Anterior cingulate cortex (tissue), 58 donors: ENCODE data around the gene L3MBTL3.
"Not testable (repeated sequence)": the region's sequence is repeated elsewhere in the genome, so short reads cannot be mapped to it uniquely, and the experiment has no call there.

ENCODE experiments used
- DNase-seq, 58 donors: peaks; one replicate each; lab custom pipeline; 2025; lab: John Stamatoyannopoulos, UW

Gene L3MBTL3

DNA sequence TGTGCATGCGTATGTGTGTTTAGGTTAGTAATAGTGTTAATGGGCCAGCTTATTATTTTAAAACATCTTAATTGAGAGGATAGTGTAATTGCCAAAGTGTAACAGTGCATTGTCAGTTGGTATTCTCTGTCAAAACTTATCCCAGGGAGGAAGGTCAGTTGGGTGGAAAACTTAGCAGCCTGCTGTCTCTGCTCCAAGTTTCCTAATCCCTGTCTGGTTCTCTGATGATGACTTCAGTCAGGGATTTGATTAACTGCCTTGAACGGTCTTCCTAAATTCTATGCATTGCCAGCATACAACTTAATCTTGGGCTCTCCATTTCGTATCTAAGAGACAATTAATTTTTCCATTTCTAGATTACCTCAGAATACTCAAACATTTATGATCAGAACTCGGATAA, 51.1 kb downstream of the L3MBTL3 start:
- no peak for DNase-seq

DNA sequence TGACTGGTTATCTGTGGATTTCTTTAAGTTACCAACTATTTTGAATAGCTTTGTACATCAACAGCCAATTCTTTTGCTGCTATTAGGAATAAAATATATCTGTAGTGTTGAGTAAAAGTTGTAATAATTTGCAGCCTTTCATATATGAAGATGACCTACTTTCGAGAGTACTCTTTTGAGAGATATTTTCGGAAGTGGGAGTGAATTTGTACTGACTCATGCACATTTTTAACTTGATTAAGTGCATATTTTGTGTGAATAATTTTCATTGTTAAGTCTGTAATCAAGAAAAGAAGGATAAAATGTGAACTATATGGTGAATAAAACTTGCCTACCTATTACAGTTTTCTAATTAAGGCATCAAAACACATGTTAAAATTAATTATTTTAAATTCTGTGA, 51.9 kb downstream of the L3MBTL3 start:
- no peak for DNase-seq

DNA sequence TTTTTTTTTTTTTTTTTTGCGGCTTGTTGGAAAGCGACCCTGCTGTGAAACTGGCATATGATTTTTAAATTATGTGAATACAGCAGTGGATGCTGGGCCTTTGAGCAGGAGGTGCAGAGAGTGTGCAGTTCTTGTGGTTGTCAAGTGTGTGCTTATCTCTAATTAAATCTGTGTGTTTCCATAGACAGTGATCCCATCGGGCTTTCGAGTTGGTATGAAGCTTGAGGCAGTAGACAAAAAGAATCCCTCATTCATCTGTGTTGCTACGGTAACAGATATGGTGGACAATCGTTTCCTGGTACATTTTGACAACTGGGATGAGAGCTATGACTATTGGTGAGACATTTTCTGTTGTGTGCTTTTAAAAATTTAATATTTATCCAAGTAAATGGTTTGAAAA, 52.4 kb downstream of the L3MBTL3 start:
- peak in 1 of 58 donors; percentile 5 for DNase-seq

DNA sequence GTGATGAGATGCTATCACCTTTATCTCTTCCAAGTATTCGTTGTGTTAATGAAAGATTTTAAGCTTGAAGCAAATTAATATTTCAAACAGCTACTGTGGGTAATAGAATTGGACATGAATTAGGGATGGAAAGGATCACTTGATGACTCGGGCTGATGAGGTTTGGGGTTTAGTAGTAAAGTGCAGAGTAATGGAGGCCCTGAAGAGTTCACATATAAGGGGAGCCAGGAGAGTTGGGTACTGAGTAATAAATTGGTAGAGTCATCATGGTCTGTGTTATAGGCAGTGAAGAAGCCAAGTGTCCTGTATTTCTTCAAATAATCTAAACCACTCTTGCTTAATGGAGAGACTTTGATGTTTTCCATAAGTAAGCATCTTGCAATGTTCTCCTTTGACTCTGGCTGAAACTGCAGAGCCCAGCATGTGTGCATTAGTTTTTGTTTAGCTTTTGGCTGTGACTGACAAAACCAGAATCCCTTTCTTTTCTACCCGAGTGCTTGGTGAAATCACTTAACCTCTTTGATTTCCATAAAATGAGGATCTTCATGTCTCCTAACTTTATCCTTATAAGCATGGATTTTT, 57.6 kb downstream of the L3MBTL3 start:
- no peak for DNase-seq

DNA sequence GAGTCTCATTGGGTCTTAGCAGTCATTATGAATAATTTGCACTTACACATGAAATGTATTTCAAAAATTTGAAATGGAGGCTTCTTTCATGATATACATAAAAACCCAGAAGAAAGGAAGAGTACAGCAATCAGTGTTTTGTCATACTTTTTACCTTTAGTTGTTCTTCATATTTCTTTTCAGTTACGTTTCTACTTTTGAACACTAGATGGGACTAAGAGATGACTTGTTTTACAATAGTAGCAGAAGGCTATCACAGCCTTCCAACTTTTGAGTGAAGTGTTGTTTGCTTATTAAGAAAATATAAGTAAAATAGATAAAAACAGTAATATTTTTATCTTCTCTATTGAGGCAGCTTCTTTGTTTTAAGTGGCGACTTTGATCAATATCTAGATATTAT, 58.1 kb downstream of the L3MBTL3 start:
- DNase-seq: no peak

DNA sequence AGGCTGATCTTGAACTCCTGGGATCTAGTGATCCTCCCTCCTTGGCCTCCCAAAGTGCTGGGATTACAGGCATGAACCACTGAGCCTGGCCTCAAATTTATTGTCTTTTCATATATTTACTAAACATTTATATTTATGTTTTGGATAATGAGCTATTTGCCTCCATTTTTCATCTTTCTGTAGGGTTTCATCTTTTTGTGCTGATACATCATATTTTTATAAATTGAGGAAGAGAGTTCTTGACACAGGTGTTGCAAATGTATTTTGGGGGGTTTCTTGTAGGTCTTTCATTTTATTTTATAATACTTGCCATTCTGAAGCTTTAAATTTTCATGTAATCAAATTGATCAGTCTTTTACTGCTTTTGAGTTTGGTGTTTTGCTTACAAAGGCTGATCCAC, 72.4 kb downstream of the L3MBTL3 start:
- no peak for DNase-seq

DNA sequence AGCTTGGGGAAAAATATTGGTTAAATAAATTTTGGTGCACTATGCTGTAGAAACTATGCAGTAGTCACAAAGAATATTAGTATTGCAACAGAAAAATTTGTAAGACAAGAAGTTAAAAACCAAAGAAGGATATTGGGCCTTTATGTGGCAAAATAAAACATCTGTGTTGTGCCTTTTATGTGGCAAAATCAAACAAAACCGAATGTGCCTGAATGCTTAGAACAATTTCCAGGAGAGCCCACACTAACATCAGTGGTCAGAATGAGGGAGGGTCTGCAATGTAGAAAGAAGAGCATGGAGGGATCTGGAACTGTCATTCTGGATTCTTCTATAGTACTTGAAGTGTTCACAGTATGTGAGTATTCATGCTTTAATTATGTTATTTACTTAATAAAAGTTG, 75.2 kb downstream of the L3MBTL3 start:
- no peak for DNase-seq

DNA sequence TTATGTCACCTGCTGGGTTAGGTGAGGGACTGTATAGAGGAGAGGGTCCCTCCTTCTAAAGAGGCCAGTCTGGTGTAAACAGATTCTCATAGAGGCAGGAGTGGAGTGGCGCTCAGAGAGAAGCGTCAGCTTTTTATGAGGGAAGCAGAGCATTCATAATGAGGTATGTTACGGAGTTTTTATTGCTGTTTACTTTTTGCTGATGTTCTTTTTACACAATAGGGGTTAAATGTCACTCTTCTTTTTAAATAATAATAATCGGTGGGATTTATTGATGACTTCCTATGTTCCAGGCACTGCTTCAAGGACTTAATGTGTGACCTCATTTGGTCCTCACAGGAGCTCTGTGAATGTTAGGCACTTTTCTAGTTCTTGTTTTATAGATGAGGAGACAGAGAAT, 79.9 kb downstream of the L3MBTL3 start:
- no peak for DNase-seq

DNA sequence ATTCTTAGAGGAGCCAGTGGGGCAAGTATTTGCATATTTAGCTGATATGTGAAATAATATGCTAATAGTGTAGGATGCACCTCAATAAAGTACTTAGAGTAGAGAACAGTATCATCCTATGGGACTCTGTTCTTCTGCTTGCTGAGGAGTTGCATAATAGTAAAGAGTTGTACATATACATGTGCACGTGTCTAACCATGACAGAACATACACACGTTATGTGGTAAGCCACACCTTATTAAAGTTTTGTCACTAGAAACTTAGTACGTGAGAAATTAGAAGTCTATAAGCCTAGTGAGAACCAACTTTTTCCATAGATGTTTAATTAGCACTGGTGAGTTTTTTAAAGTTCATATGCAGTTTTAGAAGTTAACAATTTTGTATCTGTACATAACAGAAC, 80.7 kb downstream of the L3MBTL3 start:
- no peak for DNase-seq

DNA sequence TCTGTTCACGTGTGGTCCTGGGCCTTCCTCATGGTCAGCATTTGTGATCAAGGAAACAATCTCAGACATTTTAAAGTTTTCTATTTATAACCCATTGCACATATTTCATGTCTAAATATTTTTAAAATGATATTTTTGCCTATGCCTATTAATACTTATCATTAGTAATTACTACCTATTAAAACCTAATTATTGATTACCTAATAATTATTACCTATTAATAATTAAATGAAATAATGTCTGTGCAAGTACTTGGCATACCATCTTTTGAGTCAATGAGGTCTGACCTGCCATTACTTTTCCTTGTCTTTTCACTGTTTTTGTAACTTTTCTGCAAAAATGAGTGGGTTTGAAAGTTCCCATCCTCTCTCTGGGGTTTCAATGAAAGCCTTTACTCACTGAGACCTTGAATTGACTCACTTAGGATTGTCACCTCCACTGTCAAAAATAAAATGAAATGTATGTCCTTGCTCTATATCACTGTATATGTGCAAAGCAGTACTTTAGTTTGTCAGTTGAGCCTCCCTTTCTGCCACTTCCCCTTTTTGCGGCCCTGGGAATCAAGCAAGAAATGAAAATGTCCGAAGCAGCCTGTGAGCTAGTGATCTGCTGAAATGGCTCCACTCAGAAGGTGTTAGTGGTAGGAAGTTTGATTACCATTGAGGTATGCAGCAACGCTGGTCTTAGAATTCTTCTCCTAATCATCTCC, 87.8 kb downstream of the L3MBTL3 start:
- DNase-seq: peak in 1 of 58 donors; percentile 3

DNA sequence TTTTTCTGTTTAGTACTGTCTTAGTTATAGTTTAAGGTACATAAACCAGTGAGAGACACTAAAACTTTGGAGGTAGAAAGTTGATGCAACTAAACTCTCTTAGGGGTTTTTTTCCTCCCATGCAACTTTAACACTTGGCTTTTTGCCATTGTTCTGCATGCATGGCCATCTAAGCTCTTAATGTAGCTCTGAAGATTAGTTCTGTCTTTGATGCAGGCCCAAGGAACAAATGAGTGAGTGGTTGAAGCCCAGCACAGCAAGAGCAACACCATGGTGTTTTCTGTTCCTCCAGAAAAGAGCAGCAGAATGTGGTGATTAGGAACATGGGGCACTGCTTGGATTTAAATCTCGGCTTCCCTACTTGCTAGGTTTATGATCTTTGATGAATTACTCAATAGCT, 89.3 kb downstream of the L3MBTL3 start:
- no peak for DNase-seq

DNA sequence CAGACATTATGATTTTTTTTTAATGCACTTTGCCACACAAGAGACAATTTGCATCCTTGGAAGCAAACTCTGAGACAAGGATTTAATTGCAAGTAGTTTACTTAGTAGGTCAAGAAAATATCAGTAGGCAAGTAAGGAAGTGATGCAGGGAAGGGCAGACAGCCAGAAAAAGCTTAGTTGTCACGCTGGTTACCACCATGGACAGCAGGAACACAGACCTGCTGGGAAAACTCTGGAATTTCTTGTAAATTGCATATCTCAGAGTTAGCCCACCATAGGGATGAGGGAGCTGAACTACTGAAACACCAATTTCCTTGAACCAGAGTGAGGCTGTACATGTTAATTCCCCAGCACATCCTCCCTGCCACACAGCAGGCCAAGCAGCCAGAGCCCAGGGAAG, 92.7 kb downstream of the L3MBTL3 start:
- DNase-seq: no peak

DNA sequence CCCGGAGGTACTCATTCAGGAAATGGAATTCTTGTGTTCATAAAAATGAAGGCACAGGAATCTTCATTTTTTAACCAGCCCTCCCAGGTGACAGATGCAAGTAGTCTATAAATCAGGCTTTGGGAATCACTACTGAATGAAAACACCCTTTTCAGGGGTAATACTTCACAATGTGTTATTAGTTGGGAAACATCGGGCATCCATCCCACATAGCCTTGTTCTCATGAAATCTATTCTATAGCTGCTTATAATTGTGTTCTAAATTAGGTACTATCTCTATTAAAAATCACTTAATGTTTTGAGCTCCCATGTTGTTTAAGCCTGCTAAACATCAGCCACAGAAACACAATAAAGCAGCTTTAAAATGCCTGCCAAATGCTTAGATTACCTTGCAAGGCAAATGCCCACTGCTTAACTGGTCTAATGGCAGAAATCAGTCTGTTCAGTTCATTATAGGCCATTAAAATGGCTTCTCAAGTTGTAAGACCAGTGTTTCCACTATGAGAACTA, 94.9 kb downstream of the L3MBTL3 start:
- no peak for DNase-seq

DNA sequence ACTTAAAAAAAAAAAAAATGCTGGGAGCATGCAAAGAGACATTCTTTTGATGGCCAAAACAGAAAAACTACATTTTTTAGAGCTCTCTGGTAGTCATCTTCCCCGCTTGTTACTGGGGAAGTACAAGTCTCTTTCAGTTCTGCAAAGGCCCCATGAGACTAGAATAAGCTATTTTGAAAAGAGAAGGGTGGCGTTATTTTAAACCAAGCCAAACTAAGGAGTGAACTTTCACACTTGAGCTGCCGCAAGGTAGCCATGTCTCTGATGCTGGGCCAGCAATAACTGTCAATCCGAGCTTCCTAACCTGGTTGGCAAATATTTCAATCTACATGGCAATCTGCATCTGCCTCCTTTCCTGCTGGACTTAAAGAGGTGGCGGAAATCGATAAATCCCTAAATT, 96.7 kb downstream of the L3MBTL3 start:
- DNase-seq: no peak

DNA sequence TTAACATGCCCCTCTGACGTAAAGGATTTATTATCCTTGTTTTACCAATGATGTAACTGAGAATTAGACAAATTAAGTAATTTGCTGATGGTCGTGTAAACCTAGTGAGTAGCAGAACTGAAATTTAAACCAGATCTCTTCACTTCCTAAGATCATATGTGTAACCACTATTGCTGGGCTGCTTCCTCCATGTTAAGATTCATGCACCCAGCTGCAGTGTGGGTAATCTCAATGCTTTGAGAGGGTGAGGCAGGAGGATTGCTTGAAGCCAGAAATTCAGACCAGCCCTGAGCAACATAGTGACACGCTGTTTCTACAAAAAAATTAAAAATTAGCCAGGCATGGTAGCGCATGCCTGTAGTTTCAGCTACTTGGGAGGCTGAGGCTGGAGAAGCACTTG, 97.9 kb downstream of the L3MBTL3 start:
- no peak for DNase-seq

DNA sequence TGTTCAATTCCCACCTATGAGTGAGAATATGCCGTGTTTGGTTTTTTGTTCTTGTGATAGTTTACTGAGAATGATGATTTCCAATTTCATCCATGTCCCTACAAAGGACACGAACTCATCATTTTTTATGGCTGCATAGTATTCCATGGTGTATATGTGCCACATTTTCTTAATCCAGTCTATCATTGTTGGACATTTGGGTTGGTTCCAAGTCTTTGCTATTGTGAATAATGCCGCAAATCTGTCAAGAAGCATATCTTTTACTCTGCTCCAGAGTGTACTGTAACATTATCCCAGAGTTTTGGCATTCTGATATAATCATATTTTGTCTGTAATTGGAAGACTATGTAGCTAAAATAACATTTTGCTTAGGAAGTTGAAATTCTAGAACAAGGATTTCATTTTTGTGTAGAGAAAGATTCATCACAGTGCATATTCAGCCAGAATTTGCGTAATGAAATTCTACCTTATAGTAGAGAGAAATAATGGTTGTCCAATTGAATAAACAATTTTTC, 98.9 kb downstream of the L3MBTL3 start:
- not testable (repeated sequence) for DNase-seq

DNA sequence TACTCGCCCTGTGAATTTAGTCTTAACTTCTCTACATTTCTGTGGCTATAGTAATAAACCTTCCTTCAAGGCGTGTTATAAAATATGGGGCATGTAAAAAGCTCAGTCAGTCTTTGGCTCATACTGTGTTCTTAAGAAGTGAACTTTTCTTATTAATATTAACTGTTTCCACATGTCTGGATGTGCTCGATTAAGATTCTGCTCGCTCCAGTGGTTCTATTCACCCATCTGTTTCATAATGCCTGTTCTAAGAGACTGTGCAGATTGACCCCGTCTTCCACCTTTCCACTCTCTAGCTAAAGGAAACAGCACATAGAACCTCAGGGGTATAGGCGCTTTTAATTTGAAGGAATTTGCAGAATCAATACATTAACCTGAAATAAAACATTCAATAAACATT, 99.9 kb downstream of the L3MBTL3 start:
- no peak for DNase-seq

DNA sequence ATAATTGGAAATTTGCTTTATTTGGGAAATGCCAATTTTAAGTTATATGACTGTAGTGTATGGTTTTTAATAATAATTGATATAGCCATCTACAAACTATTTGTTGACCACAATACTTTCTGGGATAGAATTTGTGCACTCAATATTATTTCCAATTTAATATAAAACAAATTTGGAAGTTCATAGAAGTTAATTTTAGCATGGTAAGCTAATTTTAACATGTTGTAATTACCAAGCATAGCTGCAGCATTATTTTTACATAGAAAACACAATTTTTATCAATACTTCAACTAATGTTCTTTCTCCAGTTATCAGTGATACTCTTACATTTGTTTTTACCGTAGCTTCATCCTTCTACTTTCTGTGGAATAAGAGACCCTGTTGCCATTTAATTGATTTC, 100.8 kb downstream of the L3MBTL3 start:
- DNase-seq: no peak

DNA sequence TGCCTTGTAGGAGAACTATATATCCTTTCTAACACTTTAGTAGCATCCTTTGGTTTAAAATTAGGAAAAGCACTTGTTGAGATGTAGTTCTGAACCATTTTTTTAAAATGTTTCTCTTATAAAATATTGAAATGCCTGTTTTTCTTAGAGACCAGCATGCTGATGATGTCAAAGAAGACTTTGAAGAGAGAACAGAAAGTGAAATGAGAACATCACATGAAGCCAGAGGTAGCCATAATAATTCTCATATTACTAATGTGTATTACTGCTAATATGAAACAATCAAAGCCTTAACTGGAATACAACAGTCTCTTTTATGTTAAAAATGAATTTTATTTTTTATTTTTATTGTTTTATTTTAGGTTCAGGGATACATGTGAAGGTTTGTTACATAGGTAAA, 102.3 kb downstream of the L3MBTL3 start:
- no peak for DNase-seq

DNA sequence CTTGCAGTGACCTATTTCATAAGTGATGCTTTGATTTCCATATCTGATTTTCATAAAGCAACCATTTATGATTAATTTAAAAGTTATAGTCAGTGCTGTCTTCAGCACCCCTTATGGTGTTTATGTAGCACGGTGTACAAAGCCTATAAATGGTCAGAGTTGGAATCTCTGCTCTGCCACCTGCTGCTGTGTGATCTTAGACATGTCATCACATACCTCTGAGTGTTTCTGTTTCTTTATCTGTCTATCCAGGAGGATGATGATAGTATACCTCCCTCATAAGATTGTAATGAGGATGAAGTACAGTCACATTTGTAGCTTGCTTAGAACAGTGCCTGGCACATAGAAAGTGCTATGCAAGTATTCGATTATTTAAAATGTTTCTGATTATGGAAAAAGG, 103.9 kb downstream of the L3MBTL3 start:
- DNase-seq: no peak

DNA sequence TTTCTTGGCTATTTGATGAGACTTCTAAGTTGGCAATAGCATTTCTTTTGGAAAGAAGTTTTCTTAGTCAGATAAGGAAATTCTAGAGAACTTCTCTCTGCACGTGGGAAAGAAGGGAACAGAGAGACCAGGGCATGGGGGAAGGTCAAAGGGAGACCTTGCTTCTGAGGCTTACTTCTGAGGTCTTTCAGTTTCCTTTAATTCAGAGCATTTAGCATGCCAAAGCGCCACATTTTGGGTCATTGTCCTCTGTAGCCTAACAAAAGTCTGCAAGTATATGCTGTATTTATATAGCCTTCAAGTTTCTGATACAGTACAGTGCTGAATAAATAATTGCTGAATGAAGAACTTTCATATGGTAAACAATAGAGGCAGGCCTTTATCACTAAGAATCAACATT, 108.8 kb downstream of the L3MBTL3 start:
- no peak for DNase-seq

DNA sequence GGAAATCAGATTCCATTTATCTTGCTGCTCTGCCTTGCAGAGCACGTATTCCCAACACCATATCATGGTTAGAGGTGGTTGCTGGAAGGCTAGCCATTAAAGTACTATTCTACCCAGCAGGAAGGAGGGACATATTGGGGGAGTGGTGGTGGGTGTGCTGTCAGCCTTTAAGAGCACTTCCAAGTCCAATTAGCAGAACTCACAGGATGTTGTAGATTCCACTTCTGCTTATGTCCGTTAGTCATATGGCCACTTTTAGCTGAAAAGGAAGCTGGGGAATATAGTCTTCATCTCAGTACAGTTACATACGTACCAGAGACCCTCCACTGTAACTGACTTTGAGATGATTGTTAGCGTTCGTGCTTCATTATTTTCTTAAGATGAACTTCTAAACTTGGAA, 109.9 kb downstream of the L3MBTL3 start:
- no peak for DNase-seq
